Endothelial cell (in vitro differentiated cells): ENCODE results near the gene BMP5. TPM values are rescaled to one million over a fixed set of nuclear protein-coding genes. Genes with fewer than 3 reads are reported as not detected.

Source experiments
- DNase-seq: peaks from one replicate; pipeline ENCODE4 v3.0.0; 2021; ENCODE audit warnings: low spot score
- H3K27ac Mint-ChIP-seq: one replicate; pipeline ENCODE4 v1.8.0; 2021; ENCODE audit warnings: mixed read lengths, inconsistent platforms; ENCODE audit not compliant: unreplicated experiment
- H3K27me3 Mint-ChIP-seq: one replicate; pipeline ENCODE4 v1.8.0; 2021; ENCODE audit warnings: mild to moderate bottlenecking, moderate library complexity, mixed read lengths, inconsistent platforms; ENCODE audit not compliant: unreplicated experiment
- H3K36me3 Mint-ChIP-seq: one replicate; pipeline ENCODE4 v1.8.0; 2021; ENCODE audit warnings: mild to moderate bottlenecking, low read depth, mixed read lengths, inconsistent platforms; ENCODE audit not compliant: unreplicated experiment
- H3K4me1 Mint-ChIP-seq: one replicate; pipeline ENCODE4 v1.8.0; 2021; ENCODE audit warnings: mild to moderate bottlenecking, mixed read lengths, inconsistent platforms; ENCODE audit not compliant: unreplicated experiment
- H3K4me3 Mint-ChIP-seq: one replicate; pipeline ENCODE4 v1.8.0; 2021; ENCODE audit warnings: mild to moderate bottlenecking, mixed read lengths, inconsistent platforms; ENCODE audit not compliant: unreplicated experiment
- H3K9me3 Mint-ChIP-seq: one replicate; pipeline ENCODE4 v1.8.0; 2021; ENCODE audit warnings: mixed read lengths, inconsistent platforms; ENCODE audit not compliant: unreplicated experiment
- CTCF ChIP-seq: fragments of 200-600 bp; sonication (generic); IDR thresholded peaks from one replicate; pipeline ENCODE4 v1.5.0; 2021; ENCODE audit warnings: antibody characterized with exemption; ENCODE audit not compliant: unreplicated experiment
- total RNA-seq: library from RNA; stranded (reverse); fragmentation: NEBNext Ultra II Directional; extraction: Animal tissue kit (Norgen Biotek cat#: 25700); gene quantifications from one replicate; pipeline ENCODE4 v1.2.1, GENCODE V29; 2021; ENCODE audit not compliant: unreplicated experiment

Gene BMP5
- total RNA-seq, 1 donor from 2014 or later, result 0.18 TPM

DNA sequence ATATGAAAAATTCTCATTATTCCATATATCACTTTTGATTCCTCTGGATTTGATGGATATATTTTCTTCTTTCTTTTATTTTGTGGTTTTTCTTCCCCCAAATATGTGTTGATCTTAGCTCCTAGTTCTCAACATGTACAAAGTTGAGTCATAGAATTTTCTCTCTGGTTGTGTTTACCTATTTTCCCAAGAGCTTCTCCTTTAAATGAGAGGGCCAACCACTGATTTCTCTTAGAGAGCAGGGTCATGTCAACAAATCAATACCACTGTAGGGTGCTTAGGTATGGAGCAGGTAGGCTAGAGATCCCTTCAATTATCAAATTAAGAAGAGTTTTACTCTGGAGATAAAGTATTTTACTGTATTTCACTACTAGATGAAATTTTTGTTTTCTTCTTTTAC lies 145.7 kb downstream of the BMP5 start:
- DNase-seq, result no peak
- no peaks in the 10 kb centered on the region for H3K4me1 Mint-ChIP-seq
- H3K27ac Mint-ChIP-seq, result no peak overlapping the region
- H3K27me3 Mint-ChIP-seq, result no peaks in the 10 kb centered on the region
- no peak overlapping the region for H3K4me3 Mint-ChIP-seq
- H3K9me3 Mint-ChIP-seq, result no peaks in the 10 kb centered on the region
- no peaks in the 10 kb centered on the region for H3K36me3 Mint-ChIP-seq
- TF ChIP-seq CTCF, result no peak

- DNase-seq, result no peak
- no peak for TF ChIP-seq CTCF
- no peak overlapping the region for H3K4me3 Mint-ChIP-seq
These were observed 149.2 kb downstream of the BMP5 start for GRCh38 chr6:55726144-55726543.

DNA sequence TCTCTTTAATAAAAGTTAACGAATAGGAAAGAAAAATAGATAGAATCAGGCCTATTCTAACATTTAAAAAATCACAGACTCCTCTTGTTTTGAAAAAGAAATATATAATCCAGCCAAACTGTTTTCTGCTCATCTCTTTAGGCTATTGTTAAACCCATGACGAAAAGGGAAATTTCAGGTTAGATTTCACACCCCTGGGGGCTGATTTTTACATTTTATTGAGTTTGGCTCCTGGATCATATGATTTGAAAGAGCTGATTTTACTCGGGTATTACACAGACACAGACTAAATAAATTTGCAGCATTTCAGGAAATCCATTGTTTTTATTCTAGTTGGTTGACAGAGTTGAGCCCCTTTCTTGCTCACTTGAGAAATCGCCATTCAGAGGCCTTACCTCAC lies 160.6 kb downstream of the BMP5 start:
- Mint-ChIP-seq H3K27ac (no peak overlapping the region), H3K9me3 (no peaks in the 10 kb centered on the region), H3K4me3 (no peak overlapping the region), H3K36me3 (no peaks in the 10 kb centered on the region), H3K27me3 (no peaks in the 10 kb centered on the region), H3K4me1 (no peaks in the 10 kb centered on the region)
- TF ChIP-seq CTCF, result no peak
- no peak for DNase-seq

More at GRCh38 chr6:55726144-55726543, 149.2 kb downstream of the BMP5 start:
- Mint-ChIP-seq H3K9me3 (no peaks in the 10 kb centered on the region), H3K27me3 (no peaks in the 10 kb centered on the region), H3K36me3 (no peaks in the 10 kb centered on the region), H3K27ac (no peak overlapping the region), H3K4me1 (no peaks in the 10 kb centered on the region)

GRCh38 chr6:55713436-55713835 lies 162.0 kb downstream of the BMP5 start:
- TF ChIP-seq CTCF, result no peak
- Mint-ChIP-seq H3K36me3 (no peaks in the 10 kb centered on the region), H3K9me3 (no peaks in the 10 kb centered on the region), H3K27me3 (no peaks in the 10 kb centered on the region), H3K27ac (no peak overlapping the region), H3K4me1 (no peaks in the 10 kb centered on the region), H3K4me3 (no peak overlapping the region)
- DNase-seq, result no peak

GRCh38 chr6:55708711-55709110 lies 166.7 kb downstream of the BMP5 start:
- H3K9me3 Mint-ChIP-seq, result no peaks in the 10 kb centered on the region
- no peaks in the 10 kb centered on the region for H3K4me1 Mint-ChIP-seq
- H3K36me3 Mint-ChIP-seq, result no peaks in the 10 kb centered on the region
- TF ChIP-seq CTCF, result no peak
- DNase-seq, result no peak
- no peak overlapping the region for H3K27ac Mint-ChIP-seq
- no peaks in the 10 kb centered on the region for H3K27me3 Mint-ChIP-seq
- H3K4me3 Mint-ChIP-seq, result no peak overlapping the region
